Daoy (cell line): ENCODE results near the gene LAMP5. TPM values are rescaled to one million over a fixed set of nuclear protein-coding genes. Genes with fewer than 3 reads are reported as not detected.

ENCODE experiments used
- DNase-seq: peaks from one replicate; pipeline ENCODE4 v3.0.0-alpha.2; 2015; ENCODE audit warnings: low read depth
- total RNA-seq: library from RNA; depleted of rRNA; stranded (reverse); fragments of >200 nt; shearing (Covaris generic); gene quantifications from 2 replicates; pipeline ENCODE4 v1.2.3, GENCODE V29; 2014

LAMP5 gene
- total RNA-seq, 1 experiment from 2014 or later, result not detected

DNA sequence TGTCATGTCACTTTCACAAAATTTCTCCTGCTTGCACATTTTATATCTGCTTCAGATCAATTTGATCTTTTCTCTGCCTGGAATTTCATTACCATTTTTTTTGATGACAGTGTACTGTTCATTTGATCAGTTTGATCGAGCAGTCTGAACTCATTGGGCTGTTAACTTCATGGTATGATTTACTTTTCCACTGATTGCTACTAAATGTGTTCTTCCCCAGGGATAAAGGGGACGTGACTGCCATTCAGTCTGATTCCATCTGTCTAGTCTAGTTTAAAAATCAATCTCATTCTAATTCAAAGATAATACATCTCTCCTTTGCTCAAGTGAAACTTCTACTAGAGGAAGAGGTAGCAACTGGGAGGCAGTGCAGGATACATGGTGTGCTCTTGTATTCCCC is 21.1 kb downstream of the LAMP5 start:
- no peak for DNase-seq

DNA sequence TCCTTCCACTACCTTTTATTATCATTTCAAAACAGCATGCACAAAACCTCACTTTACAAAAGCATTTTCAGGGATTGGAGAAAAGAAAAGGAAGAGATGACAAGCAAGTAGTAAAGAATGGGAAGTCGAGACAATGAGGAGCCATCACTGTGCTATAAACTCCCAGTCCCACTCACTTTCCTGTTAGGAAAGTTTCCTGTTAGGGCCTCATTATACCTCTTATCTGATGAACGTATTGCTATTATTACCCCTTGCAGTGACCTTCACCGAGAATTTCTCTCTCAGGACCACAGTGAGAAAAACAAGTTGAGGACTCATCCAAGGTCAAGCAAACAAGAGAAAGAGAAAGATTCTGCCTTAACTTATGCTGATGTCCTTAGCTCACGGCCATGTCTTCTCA is 28.8 kb downstream of the LAMP5 start:
- no peak for DNase-seq

DNA sequence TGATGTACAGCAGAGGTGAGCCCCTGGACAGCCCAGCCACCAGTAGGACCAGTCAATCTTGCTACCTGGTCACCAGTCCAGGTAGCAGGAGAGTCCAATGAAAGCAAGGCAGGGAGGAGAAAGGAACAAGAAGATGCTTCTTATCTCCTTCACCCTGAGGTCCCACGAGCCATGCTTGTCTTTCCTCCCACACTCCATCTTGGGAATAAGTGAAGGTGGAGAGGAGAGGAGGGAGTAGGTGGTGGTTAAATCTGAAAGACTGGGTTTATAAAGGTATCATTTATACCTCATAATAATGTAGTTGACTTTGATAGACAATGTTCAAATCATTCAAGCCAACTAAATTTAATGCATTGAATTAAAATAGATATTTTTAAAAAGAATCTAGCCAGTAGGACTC is 35.9 kb downstream of the LAMP5 start:
- no peak for DNase-seq

- no peak for DNase-seq
Measured at GRCh38 chr20:9550871-9551270, 36.5 kb downstream of the LAMP5 start.

- no peak for DNase-seq
Measured at GRCh38 chr20:9551808-9552550, 37.6 kb downstream of the LAMP5 start.

- peak; percentile 21 for DNase-seq
Measured at GRCh38 chr20:9555781-9556180, 41.4 kb downstream of the LAMP5 start.

DNA sequence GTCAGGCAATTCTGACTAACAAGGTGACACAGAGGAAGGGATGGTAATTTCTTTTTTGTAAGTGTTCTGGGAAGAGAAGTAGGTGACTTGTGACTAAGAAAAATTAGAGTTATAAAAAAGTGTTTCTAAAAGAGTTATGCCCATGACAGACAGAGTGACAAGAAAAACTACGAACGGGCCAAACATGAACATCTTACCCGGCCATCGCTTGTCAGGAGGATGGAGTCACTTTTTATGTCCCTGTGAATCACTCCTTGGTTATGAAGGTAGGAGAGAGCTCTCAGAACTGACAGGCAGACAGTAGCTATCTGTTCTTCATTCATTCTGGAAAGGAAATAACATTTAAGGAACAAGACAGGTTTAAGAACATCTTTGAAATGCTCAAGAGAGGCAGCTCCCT is 43.0 kb downstream of the LAMP5 start:
- no peak for DNase-seq

DNA sequence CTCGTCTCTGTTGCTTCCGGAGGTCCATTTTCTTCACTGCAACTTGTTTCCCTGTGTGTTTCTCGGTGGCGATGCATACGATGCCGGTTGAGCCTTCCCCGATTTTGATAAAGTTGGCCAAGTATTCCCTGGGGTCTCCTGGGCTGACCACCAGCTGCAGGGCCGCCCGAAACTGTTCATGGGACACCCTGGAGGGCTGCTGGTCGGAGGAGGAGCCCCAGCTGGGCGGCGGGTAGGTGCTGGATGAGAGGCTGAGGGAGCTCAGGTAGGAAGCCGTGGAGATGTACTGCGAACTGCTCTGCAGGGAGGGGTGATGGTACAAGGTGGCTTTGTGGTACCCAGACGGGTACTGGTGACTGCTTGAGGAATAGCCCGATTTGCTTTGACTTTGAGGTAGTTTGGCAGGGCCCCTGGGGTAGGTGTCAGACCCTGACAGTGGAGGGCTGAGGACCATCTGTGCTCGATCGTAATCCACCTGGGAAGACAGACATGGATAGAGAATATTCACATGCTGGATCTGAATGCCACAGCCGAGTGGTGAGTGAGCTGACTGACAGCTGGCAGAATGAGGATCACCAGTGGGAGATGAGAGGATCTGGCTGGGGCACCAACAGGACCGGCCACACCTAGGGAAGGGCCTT is 51.6 kb downstream of the LAMP5 start:
- no peak for DNase-seq

DNA sequence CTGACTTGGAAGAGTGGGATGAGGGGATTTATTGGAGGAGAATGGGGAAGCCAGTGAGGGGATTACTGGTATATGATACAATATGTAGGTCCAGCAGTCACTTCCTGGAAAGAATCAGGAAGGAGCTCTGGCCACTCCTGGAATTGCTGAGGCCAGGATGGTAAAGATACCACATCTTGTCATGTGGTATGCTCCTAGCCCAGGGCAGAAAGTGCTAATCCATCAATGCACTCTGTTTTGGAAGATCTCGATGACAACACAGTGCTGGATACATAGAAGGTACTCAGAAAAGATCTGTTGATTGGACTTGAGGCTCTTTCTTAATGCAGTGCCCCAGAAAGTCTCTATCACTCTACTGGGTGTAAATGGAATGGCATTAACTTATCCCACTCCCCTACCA is 52.6 kb downstream of the LAMP5 start:
- no peak for DNase-seq

DNA sequence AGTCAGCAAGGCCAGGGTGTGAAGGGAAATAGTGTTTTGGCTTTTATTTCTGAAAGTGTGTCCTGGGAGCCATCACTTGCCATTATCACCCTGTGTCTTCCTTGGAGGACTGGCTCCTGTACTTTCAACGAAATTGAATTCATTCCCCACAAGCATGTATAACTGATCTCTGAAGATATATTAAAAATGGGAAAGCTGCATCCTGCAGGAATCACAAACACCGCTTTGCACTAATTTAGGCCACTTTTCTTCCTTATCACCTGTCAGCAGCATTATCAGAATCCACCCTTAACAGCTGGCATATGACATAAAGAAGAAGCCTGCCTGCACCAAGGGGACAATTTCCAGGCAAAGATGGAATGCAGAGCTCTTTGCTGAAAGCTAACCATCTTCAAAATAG is 56.2 kb downstream of the LAMP5 start:
- no peak for DNase-seq

DNA sequence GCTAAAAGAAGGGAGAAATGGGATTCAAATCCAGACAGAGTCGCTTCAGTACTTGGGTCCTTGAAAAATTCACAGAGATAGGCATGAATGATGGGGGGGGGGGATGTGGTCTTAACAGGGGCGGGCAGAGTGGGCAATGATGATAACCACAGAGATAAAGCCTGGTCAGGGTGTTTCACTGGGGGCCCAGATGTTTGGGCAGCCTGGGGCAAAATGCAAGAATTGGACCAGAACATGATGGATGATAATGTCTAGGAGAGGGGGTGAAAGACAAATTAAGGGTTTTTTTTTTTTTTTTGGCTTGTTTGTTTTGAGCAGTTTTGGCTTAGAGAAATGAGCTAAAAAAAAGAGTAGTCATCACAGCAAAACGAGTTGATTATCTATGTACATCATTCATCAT is 57.4 kb downstream of the LAMP5 start:
- DNase-seq, result no peak

GRCh38 chr20:9572670-9573069 is 58.3 kb downstream of the LAMP5 start:
- DNase-seq, result no peak

DNA sequence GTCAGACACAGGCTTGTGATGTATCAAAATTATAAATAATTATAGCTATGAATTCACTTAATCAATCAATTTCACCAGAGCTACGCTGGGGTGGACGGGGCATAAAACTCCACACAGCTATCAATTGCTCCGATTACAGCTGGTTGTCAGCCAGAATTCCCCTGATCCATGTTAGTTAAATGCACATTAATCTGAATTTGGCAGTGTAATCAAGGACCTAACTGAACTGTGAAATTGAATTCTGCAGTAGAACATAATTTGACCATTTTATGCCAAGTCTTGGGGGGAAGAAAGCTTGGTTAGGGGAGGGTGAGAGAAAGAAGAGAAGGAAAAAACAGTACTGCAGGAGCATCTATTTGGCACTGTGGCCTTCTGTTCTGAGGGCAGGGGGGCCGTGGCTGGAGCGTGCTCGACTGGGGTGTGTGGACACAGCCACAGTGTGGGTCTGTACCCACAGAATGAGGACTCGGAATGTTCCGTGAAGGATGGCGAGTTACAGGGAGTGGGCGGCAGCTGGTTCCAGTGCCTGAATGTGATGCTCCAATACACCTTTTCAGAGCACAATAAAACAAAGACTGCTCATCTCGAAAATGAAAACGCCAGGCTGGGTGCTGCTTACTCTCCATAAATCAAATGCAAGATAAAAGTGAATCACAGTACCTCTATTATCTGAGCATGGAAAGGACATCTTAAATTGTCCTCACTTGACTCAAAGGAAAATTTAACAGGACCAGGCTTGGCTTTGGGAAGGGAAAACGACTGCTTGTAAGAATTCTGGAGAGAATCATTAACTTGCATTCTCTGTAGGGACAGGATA is 59.2 kb downstream of the LAMP5 start:
- no peak for DNase-seq

GRCh38 chr20:9574181-9574580 is 59.8 kb downstream of the LAMP5 start:
- DNase-seq, result no peak

- DNase-seq, result no peak
Measured at GRCh38 chr20:9574776-9575175, 60.4 kb downstream of the LAMP5 start.

GRCh38 chr20:9575836-9576235 is 61.4 kb downstream of the LAMP5 start:
- no peak for DNase-seq

DNA sequence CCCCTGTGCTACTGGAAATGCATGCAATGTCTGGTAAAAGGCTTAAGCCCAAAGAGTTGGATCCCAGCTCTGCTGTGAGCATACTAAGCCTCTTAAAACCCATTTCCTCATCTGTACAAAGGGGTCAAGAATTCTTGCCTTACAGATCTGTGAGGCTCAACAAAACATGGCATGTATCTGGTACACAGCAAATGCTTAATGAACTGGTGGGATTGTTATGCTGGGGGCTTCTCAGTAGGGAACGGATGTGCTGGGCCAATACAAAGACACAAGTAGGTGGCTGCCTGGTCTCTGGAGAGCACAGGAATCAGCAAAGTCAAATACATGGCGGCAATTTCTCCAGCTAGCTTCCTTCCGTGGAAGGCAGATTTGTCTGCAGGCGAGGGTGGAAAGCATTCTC is 62.3 kb downstream of the LAMP5 start:
- no peak for DNase-seq

GRCh38 chr20:9577397-9577796 is 63.0 kb downstream of the LAMP5 start:
- no peak for DNase-seq

GRCh38 chr20:9578594-9578993 is 64.2 kb downstream of the LAMP5 start:
- no peak for DNase-seq
